Activated CD4-positive, alpha-beta memory T cell treated with anti-CD3 and anti-CD28 coated beads for 36 hours (primary cell): ENCODE data around the gene CUEDC2. TPM values are rescaled to one million over a fixed set of nuclear protein-coding genes. Genes with fewer than 3 reads are reported as not detected.
A peak's percentile ranks its signal among the peaks of the same experiment; 100 is the strongest.

ENCODE experiments used
- CTCF ChIA-PET: fragments of 350-600 bp; sonication (Branson Sonifier 250); formaldehyde crosslinking; loops from one replicate; lab custom pipeline; 2021; ENCODE audit warnings: antibody characterized with exemption, inconsistent platforms; lab: Charles Lee
- POLR2A ChIA-PET: fragments of 350-600 bp; sonication (Branson Sonifier 250); formaldehyde crosslinking; loops from one replicate; lab custom pipeline; 2021; ENCODE audit warnings: antibody characterized with exemption; lab: Charles Lee
- DNase-seq: peaks from one replicate; pipeline ENCODE4 v3.0.0-alpha.2; 2020
- H3K27ac Mint-ChIP-seq: one replicate; pipeline ENCODE4 v1.8.0; 2021; ENCODE audit warnings: mixed read lengths
- H3K27me3 Mint-ChIP-seq: one replicate; pipeline ENCODE4 v1.8.0; 2021; ENCODE audit warnings: mixed read lengths
- H3K36me3 Mint-ChIP-seq: one replicate; pipeline ENCODE4 v1.8.0; 2021; ENCODE audit warnings: mixed read lengths
- H3K4me1 Mint-ChIP-seq: one replicate; pipeline ENCODE4 v1.8.0; 2021; ENCODE audit warnings: low read depth, mixed read lengths
- H3K4me3 Mint-ChIP-seq: one replicate; pipeline ENCODE4 v1.8.0; 2021; ENCODE audit warnings: mild to moderate bottlenecking, mixed read lengths
- H3K9me3 Mint-ChIP-seq: one replicate; pipeline ENCODE4 v1.8.0; 2021; ENCODE audit warnings: mixed read lengths
- intact Hi-C: fragments of 100-400 bp; cut with micrococcal nuclease; formaldehyde crosslinking; loops from one replicate; pipeline ENCODE4 v1.15.1; 2023
- total RNA-seq, 2 experiments: library from RNA; stranded (reverse); gene quantifications; one replicate each; pipeline ENCODE4 v1.2.3, GENCODE V29; 2021

CUEDC2 gene
- total RNA-seq, 2 experiments from 2014 or later = 68.6 to 68.9 TPM

GRCh38 chr10:102424145-102424544 is 8.2 kb downstream of the CUEDC2 start:
- H3K27me3 Mint-ChIP-seq = peaks cover under 1% of the 10 kb centered on the region
- H3K27ac Mint-ChIP-seq = no peak overlapping the region
- no peaks in the 10 kb centered on the region for H3K9me3 Mint-ChIP-seq
- DNase-seq = no peak
- intact Hi-C loops = loop anchor here (5.0 kb wide), 2 partner anchors 53 to 272 kb away; partner anchors contain the start of gene NOLC1
- H3K4me1 Mint-ChIP-seq = peaks cover 44% of the 10 kb centered on the region
- ChIA-PET POLR2A (interaction anchor here (5.6 kb wide), 1 partner anchor 27 kb away, joined by 84 read pairs; the partner anchor contains the start of gene NFKB2), CTCF (interaction anchor here (0.6 to 6.0 kb wide), 11 partner anchors 7 to 252 kb away, joined by 3 to 125 read pairs (median 20); partner anchors contain the start of genes CUEDC2 and NFKB2)
- peaks cover 9% of the 10 kb centered on the region for H3K36me3 Mint-ChIP-seq
- H3K4me3 Mint-ChIP-seq = no peak overlapping the region

GRCh38 chr10:102423372-102423968 is 8.9 kb downstream of the CUEDC2 start:
- H3K27ac Mint-ChIP-seq = peak overlapping the region; percentile 8
- no peaks in the 10 kb centered on the region for H3K9me3 Mint-ChIP-seq
- peaks cover 4% of the 10 kb centered on the region for H3K27me3 Mint-ChIP-seq
- no peak overlapping the region for H3K4me3 Mint-ChIP-seq
- intact Hi-C loops = loop anchor here (5.0 kb wide), 2 partner anchors 54 to 271 kb away; partner anchors contain the start of gene NOLC1
- peaks cover 9% of the 10 kb centered on the region for H3K36me3 Mint-ChIP-seq
- ChIA-PET CTCF (interaction anchor here (0.6 to 6.0 kb wide), 14 partner anchors 8 to 252 kb away, joined by 3 to 125 read pairs (median 8); partner anchors contain the start of genes CUEDC2, ELOVL3 and NFKB2), POLR2A (interaction anchor here (0.5 to 5.6 kb wide), 3 partner anchors 11 to 202 kb away, joined by 3 to 84 read pairs (median 56); partner anchors contain the start of genes CUEDC2 and NFKB2)
- DNase-seq = no peak
- peaks cover 48% of the 10 kb centered on the region for H3K4me1 Mint-ChIP-seq

GRCh38 chr10:102422545-102423129 is 9.7 kb downstream of the CUEDC2 start:
- Mint-ChIP-seq H3K9me3 (no peaks in the 10 kb centered on the region), H3K4me1 (peaks cover 51% of the 10 kb centered on the region), H3K36me3 (peaks cover 9% of the 10 kb centered on the region), H3K4me3 (peak overlapping the region; percentile 94), H3K27ac (peak overlapping the region; percentile 74), H3K27me3 (peaks cover 12% of the 10 kb centered on the region)
- ChIA-PET POLR2A (interaction anchor here (2.3 to 5.6 kb wide), 3 partner anchors 11 to 25 kb away, joined by 7 to 84 read pairs (median 56); partner anchors contain the start of genes CUEDC2 and NFKB2), CTCF (interaction anchor here (0.6 to 6.0 kb wide), 26 partner anchors 9 to 253 kb away, joined by 3 to 125 read pairs (median 6); partner anchors contain the start of genes C10orf95, CUEDC2, ELOVL3 and NFKB2)
- intact Hi-C loops = loop anchor here (5.0 kb wide), 2 partner anchors 55 to 270 kb away; partner anchors contain the start of gene NOLC1
- peak; percentile 78 for DNase-seq

DNA sequence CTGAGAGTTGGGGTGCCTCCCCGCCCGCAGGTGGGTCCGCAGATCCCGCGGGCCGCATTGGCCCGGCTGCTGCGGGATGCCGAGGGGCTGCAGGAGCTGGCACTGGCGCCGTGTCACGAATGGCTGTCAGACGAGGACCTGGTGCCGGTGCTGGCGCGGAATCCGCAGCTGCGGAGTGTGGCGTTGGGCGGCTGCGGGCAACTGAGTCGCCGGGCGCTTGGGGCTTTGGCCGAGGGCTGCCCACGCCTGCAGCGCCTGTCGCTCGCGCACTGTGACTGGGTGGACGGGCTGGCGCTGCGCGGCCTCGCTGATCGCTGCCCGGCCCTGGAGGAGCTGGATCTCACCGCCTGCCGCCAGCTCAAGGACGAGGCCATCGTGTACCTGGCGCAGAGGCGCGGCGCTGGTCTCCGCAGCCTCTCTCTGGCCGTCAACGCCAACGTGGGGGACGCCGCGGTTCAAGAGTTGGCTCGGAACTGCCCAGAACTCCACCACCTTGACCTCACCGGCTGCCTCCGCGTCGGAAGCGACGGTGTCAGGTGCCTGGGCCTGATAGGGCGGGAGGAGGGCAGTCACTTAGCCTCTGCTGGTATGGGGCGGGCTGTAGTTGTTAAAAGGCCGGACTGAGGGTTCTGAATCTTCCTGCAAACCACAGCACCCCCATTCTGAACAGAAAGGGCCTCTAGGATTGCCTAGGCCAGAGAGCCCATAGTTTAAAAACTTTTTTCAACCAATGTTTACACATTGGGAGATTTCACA is 10.4 kb downstream of the CUEDC2 start:
- H3K4me3 Mint-ChIP-seq = peak overlapping the region; percentile 94
- peaks cover 18% of the 10 kb centered on the region for H3K27me3 Mint-ChIP-seq
- ChIA-PET CTCF (interaction anchor here (0.6 to 6.0 kb wide), 23 partner anchors 10 to 252 kb away, joined by 3 to 125 read pairs (median 7); partner anchors contain the start of genes C10orf95, CUEDC2 and NFKB2), POLR2A (interaction anchor here (1.5 to 5.6 kb wide), 6 partner anchors 10 to 28 kb away, joined by 5 to 84 read pairs (median 12); partner anchors contain the start of genes C10orf95, CUEDC2 and NFKB2)
- H3K9me3 Mint-ChIP-seq = no peaks in the 10 kb centered on the region
- intact Hi-C loops = loop anchor here (1.0 to 5.0 kb wide), 7 partner anchors 10 to 270 kb away; partner anchors contain the start of genes ACTR1A, CUEDC2, GBF1 and NOLC1
- H3K4me1 Mint-ChIP-seq = peaks cover 44% of the 10 kb centered on the region
- H3K36me3 Mint-ChIP-seq = peaks cover 9% of the 10 kb centered on the region
- peak; percentile 54 for DNase-seq
- peak overlapping the region; percentile 74 for H3K27ac Mint-ChIP-seq

GRCh38 chr10:102421507-102421756 is 10.9 kb downstream of the CUEDC2 start:
- ChIA-PET CTCF (interaction anchor here (0.7 to 6.0 kb wide), 19 partner anchors 10 to 197 kb away, joined by 3 to 125 read pairs (median 9); partner anchors contain the start of genes C10orf95, CUEDC2 and NFKB2), POLR2A (interaction anchor here (1.3 to 5.6 kb wide), 7 partner anchors 10 to 40 kb away, joined by 5 to 84 read pairs (median 10); partner anchors contain the start of genes C10orf95, CUEDC2 and NFKB2)
- Mint-ChIP-seq H3K27me3 (peaks cover 19% of the 10 kb centered on the region), H3K36me3 (peaks cover 9% of the 10 kb centered on the region), H3K27ac (peak overlapping the region; percentile 92), H3K4me3 (peak overlapping the region; percentile 94), H3K4me1 (peaks cover 39% of the 10 kb centered on the region), H3K9me3 (no peaks in the 10 kb centered on the region)
- intact Hi-C loops = loop anchor here (1.0 to 5.0 kb wide), 7 partner anchors 11 to 269 kb away; partner anchors contain the start of genes ACTR1A, CUEDC2, GBF1 and NOLC1
- no peak for DNase-seq

- intact Hi-C loops = loop anchor here (1.0 to 5.0 kb wide), 8 partner anchors 11 to 269 kb away; partner anchors contain the start of genes ACTR1A, CUEDC2, GBF1 and NOLC1
These were observed 11.5 kb downstream of the CUEDC2 start, which contains the start of gene FBXL15 for GRCh38 chr10:102420714-102421506. FBXL15 (plus strand) TSS chr10:102420836; CDS start chr10:102421130, 294 bp downstream.

GRCh38 chr10:102420181-102420713 is 12.1 kb downstream of the CUEDC2 start:
- peaks cover 35% of the 10 kb centered on the region for H3K4me1 Mint-ChIP-seq
- intact Hi-C loops = loop anchor here (1.0 to 5.0 kb wide), 3 partner anchors 11 to 268 kb away; partner anchors contain the start of gene NOLC1
- no peaks in the 10 kb centered on the region for H3K9me3 Mint-ChIP-seq
- ChIA-PET POLR2A (interaction anchor here (1.0 to 5.6 kb wide), 8 partner anchors 10 to 226 kb away, joined by 3 to 84 read pairs (median 8); partner anchors contain the start of genes C10orf95, CUEDC2 and NFKB2), CTCF (interaction anchor here (0.6 to 6.0 kb wide), 13 partner anchors 10 to 361 kb away, joined by 3 to 125 read pairs (median 14); partner anchors contain the start of genes CUEDC2 and NFKB2)
- H3K36me3 Mint-ChIP-seq = peaks cover 9% of the 10 kb centered on the region
- DNase-seq = peak; percentile 33
- H3K27ac Mint-ChIP-seq = peak overlapping the region; percentile 92
- H3K4me3 Mint-ChIP-seq = peak overlapping the region; percentile 94
- H3K27me3 Mint-ChIP-seq = peaks cover 25% of the 10 kb centered on the region

More at GRCh38 chr10:102420714-102421506, 11.5 kb downstream of the CUEDC2 start, which contains the start of gene FBXL15:
- ChIA-PET POLR2A (interaction anchor here (0.5 to 5.6 kb wide), 11 partner anchors 9 to 225 kb away, joined by 3 to 84 read pairs (median 5); partner anchors contain the start of genes C10orf95, CUEDC2 and NFKB2), CTCF (interaction anchor here (0.8 to 6.0 kb wide), 18 partner anchors 11 to 197 kb away, joined by 3 to 125 read pairs (median 10); partner anchors contain the start of genes C10orf95, CUEDC2 and NFKB2)
- H3K4me1 Mint-ChIP-seq = peaks cover 35% of the 10 kb centered on the region
- no peaks in the 10 kb centered on the region for H3K9me3 Mint-ChIP-seq
- peaks cover 9% of the 10 kb centered on the region for H3K36me3 Mint-ChIP-seq
- peak within 1 kb of the TSS; percentile 92 for H3K27ac Mint-ChIP-seq
- peak within 1 kb of the TSS; percentile 94 for H3K4me3 Mint-ChIP-seq
- peak; percentile 98 for DNase-seq
- peaks cover 22% of the 10 kb centered on the region for H3K27me3 Mint-ChIP-seq

- intact Hi-C loops = loop anchor here (1.0 to 5.0 kb wide), 3 partner anchors 10 to 267 kb away; partner anchors contain the start of gene NOLC1
- H3K4me3 Mint-ChIP-seq = peak overlapping the region; percentile 94
- peak; percentile 79 for DNase-seq
- CTCF ChIA-PET = interaction anchor here (0.6 to 6.0 kb wide), 10 partner anchors 10 to 360 kb away, joined by 3 to 125 read pairs (median 15); partner anchors contain the start of genes CUEDC2 and NFKB2
- peak overlapping the region; percentile 28 for H3K27ac Mint-ChIP-seq
- H3K36me3 Mint-ChIP-seq = peaks cover 9% of the 10 kb centered on the region
- peaks cover 25% of the 10 kb centered on the region for H3K27me3 Mint-ChIP-seq
- no peaks in the 10 kb centered on the region for H3K9me3 Mint-ChIP-seq
- H3K4me1 Mint-ChIP-seq = peaks cover 35% of the 10 kb centered on the region
- POLR2A ChIA-PET = interaction anchor here (1.0 to 5.6 kb wide), 6 partner anchors 10 to 226 kb away, joined by 3 to 84 read pairs (median 12); partner anchors contain the start of genes C10orf95, CUEDC2 and NFKB2
These were observed 12.8 kb downstream of the CUEDC2 start for GRCh38 chr10:102419269-102420180.
